Cerebellar cortex (tissue), 1 donor: ENCODE measurements around the gene DUOXA2.
"Not testable (repeated sequence)": the region's sequence is repeated elsewhere in the genome, so short reads cannot be mapped to it uniquely, and the experiment has no call there.

ENCODE experiments used
- DNase-seq: peaks from one replicate; pipeline ENCODE4 v3.0.0-alpha.2; 2015; ENCODE audit warnings: low spot score

The DUOXA2 gene

GRCh38 chr15:45117308-45118130, 3.4 kb downstream of the DUOXA2 start:
- DNase-seq, result no peak

- peak; percentile 95 for DNase-seq
Measured at GRCh38 chr15:45118131-45118588, 4.0 kb downstream of the DUOXA2 start.

GRCh38 chr15:45118996-45119395, 4.9 kb downstream of the DUOXA2 start:
- DNase-seq, result no peak

GRCh38 chr15:45120081-45120972, 6.2 kb downstream of the DUOXA2 start:
- DNase-seq, result no peak

GRCh38 chr15:45121020-45121419, 6.9 kb downstream of the DUOXA2 start:
- no peak for DNase-seq

- DNase-seq, result no peak
Measured at GRCh38 chr15:45121706-45122417, 7.7 kb downstream of the DUOXA2 start.

- DNase-seq, result no peak
Measured at GRCh38 chr15:45122719-45123118, 8.6 kb downstream of the DUOXA2 start.

- DNase-seq, result no peak
Measured at GRCh38 chr15:45123397-45123796, 9.3 kb downstream of the DUOXA2 start.

- peak; percentile 29 for DNase-seq
Measured at GRCh38 chr15:45126535-45127158, 12.5 kb downstream of the DUOXA2 start.

- DNase-seq, result no peak
Measured at GRCh38 chr15:45128971-45129639, 15.0 kb downstream of the DUOXA2 start.

- no peak for DNase-seq
Measured at GRCh38 chr15:45129651-45130129, 15.6 kb downstream of the DUOXA2 start, which contains the start of the genes DUOX1 and DUOXA1. Gene DUOX1, plus strand, starts transcription at chr15:45129994. Its CDS starts 1,973 bp downstream, at chr15:45131967. Gene DUOXA1, minus strand, starts transcription at chr15:45129879. Its CDS starts 6,865 bp downstream, at chr15:45123014.

GRCh38 chr15:45130291-45131000, 16.3 kb downstream of the DUOXA2 start:
- no peak for DNase-seq

GRCh38 chr15:45131510-45131909, 17.4 kb downstream of the DUOXA2 start:
- no peak for DNase-seq

GRCh38 chr15:45132844-45133560, 18.9 kb downstream of the DUOXA2 start:
- no peak for DNase-seq

GRCh38 chr15:45133561-45133920, 19.4 kb downstream of the DUOXA2 start:
- DNase-seq, result no peak

- DNase-seq, result no peak
Measured at GRCh38 chr15:45134046-45134445, 19.9 kb downstream of the DUOXA2 start.

GRCh38 chr15:45134682-45135604, 20.8 kb downstream of the DUOXA2 start:
- no peak for DNase-seq

GRCh38 chr15:45135705-45136377, 21.7 kb downstream of the DUOXA2 start:
- DNase-seq, result not testable (repeated sequence)
